Measurements from ENCODE around the gene CEACAM4. TPM values are rescaled to one million over a fixed set of nuclear protein-coding genes. Genes with fewer than 3 reads are reported as not detected.

CEACAM4 gene
- total and polyA plus RNA-seq, 2 donors (not counting 1 experiment from before 2014, with no cell fraction given): 0.34 TPM; not detected in 1

GRCh38 chr19:41616792-41617621 lies 9.9 kb downstream of the CEACAM4 start:
- Mint-ChIP-seq H3K4me3 (no peak overlapping the region), H3K4me1 (no peaks in the 10 kb centered on the region), H3K27ac (no peak overlapping the region), H3K9me3 (ENCODE audit: insufficient read depth) (no peaks in the 10 kb centered on the region), H3K27me3 (peaks cover 45% of the 10 kb centered on the region)
- no peaks in the 10 kb centered on the region for H4K20me1 ChIP-seq (ENCODE audit: control insufficient read depth, insufficient read depth, low read length, poor library complexity, severe bottlenecking)
- H3K4me3 ChIP-seq (ENCODE audit: control extremely low read depth in 1 of 5, extremely low read depth in 1 of 5, insufficient read depth in 1 of 5, low read depth in 2 of 5, low read length in 4 of 5): no peak overlapping the region
- TF ChIP-seq EZH2 (IDR thresholded peaks at IDR 0.05; ENCODE audit: borderline replicate concordance, insufficient read depth, low read depth, low read length, poor library complexity, severe bottlenecking) (no peak), CTCF (IDR thresholded peaks at IDR 0.05) (no peak)
- H3K4me2 ChIP-seq (replicated peaks; ENCODE audit: low read depth, low read length, poor library complexity, severe bottlenecking): no peak overlapping the region
- H3K36me3 ChIP-seq (replicated peaks in 1 of 2; ENCODE audit: control extremely low read depth in 1 of 2, control insufficient read depth in 1 of 2, extremely low read depth in 1 of 2, insufficient read depth in 2 of 2, low read length in 1 of 2): no peaks in the 10 kb centered on the region
- H3K9ac ChIP-seq (ENCODE audit: low read length): no peak overlapping the region
- ChIA-PET POLR2A (no interaction called here), CTCF (interaction anchor here (0.5 to 0.9 kb wide), 2 partner anchors 32 to 174 kb away, joined by 3 read pairs; no protein-coding TSS in a partner anchor)
- no peak for DNase-seq
- H2AFZ ChIP-seq (ENCODE audit: insufficient read depth, low read depth, low read length, poor library complexity, severe bottlenecking): no peak overlapping the region
- H3K9me3 ChIP-seq (ENCODE audit: control extremely low read depth in 1 of 3, control insufficient read depth in 2 of 3, insufficient read depth in 1 of 3, low read length in 2 of 3): peaks cover 0 to 10% (median 5%) of the 10 kb centered on the region in 3 donors
- H3K4me1 ChIP-seq (ENCODE audit: control insufficient read depth in 2 of 2, insufficient read depth in 2 of 2, low read length in 2 of 2): no peaks in the 10 kb centered on the region
- peaks cover 0 to 16% (median 5%) of the 10 kb centered on the region in 4 experiments for H3K27me3 ChIP-seq (replicated peaks in 1 of 4; ENCODE audit: control extremely low read depth in 1 of 4, control insufficient read depth in 3 of 4, insufficient read depth in 4 of 4, low read length in 3 of 4)
- H3K27ac ChIP-seq (ENCODE audit: low read length in 2 of 2): no peak overlapping the region
- intact Hi-C loops (cut with micrococcal nuclease): no loop called here
- WGBS (ENCODE audit: insufficient coverage): 70% methylated on average over 6 of the region's 9 CpGs
- ATAC-seq (ENCODE audit: low read depth): no peak
- no peaks in the 10 kb centered on the region for H3K79me2 ChIP-seq (ENCODE audit: control insufficient read depth, insufficient read depth, low read length)

DNA sequence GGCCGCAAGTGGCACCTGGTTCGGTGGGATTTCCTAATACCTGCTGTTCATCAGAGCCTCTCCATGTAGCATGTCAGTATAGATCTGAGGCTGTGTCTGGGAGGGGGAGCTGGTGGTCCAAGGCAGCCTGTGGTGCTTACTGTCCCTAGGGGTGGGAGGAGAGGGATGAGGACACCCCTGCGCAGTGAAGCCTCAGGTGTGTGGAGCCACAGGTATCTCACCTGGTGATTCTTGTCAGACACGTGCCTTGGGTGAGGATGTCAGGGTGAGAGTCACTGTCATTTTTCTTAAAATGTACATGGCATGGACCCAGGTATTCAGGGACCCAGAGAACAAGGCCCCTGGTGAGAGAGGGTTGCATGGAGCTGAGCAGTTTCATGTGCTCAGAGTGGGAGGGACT lies 11.7 kb downstream of the CEACAM4 start:
- Mint-ChIP-seq H3K4me3 (no peak overlapping the region), H3K27ac (no peak overlapping the region), H3K9me3 (ENCODE audit: insufficient read depth) (no peaks in the 10 kb centered on the region), H3K27me3 (peaks cover 44% of the 10 kb centered on the region), H3K4me1 (no peaks in the 10 kb centered on the region)
- Histone ChIP-seq H3K4me2 (replicated peaks; ENCODE audit: low read depth, low read length, poor library complexity, severe bottlenecking) (no peak overlapping the region), H3K4me3 (ENCODE audit: control extremely low read depth in 1 of 5, extremely low read depth in 1 of 5, insufficient read depth in 1 of 5, low read depth in 2 of 5, low read length in 4 of 5) (no peak overlapping the region), H3K27me3 (replicated peaks in 1 of 4; ENCODE audit: control extremely low read depth in 1 of 4, control insufficient read depth in 3 of 4, insufficient read depth in 4 of 4, low read length in 3 of 4) (peaks cover 0 to 23% (median 7%) of the 10 kb centered on the region in 4 experiments), H2AFZ (ENCODE audit: insufficient read depth, low read depth, low read length, poor library complexity, severe bottlenecking) (no peak overlapping the region), H3K79me2 (ENCODE audit: control insufficient read depth, insufficient read depth, low read length) (no peaks in the 10 kb centered on the region), H3K36me3 (replicated peaks in 1 of 2; ENCODE audit: control extremely low read depth in 1 of 2, control insufficient read depth in 1 of 2, extremely low read depth in 1 of 2, insufficient read depth in 2 of 2, low read length in 1 of 2) (no peaks in the 10 kb centered on the region), H3K4me1 (ENCODE audit: control insufficient read depth in 2 of 2, insufficient read depth in 2 of 2, low read length in 2 of 2) (no peaks in the 10 kb centered on the region), H3K9ac (ENCODE audit: low read length) (no peak overlapping the region), H3K27ac (ENCODE audit: low read length in 2 of 2) (no peak overlapping the region), H4K20me1 (ENCODE audit: control insufficient read depth, insufficient read depth, low read length, poor library complexity, severe bottlenecking) (no peaks in the 10 kb centered on the region), H3K9me3 (ENCODE audit: control extremely low read depth in 1 of 3, control insufficient read depth in 2 of 3, insufficient read depth in 1 of 3, low read length in 2 of 3) (peaks cover 0 to 10% (median 5%) of the 10 kb centered on the region in 3 donors)
- ATAC-seq (ENCODE audit: low read depth): no peak
- ChIA-PET CTCF (no interaction called here), POLR2A (no interaction called here)
- intact Hi-C loops (cut with micrococcal nuclease): no loop called here
- DNase-seq: no peak
- no peak for TF ChIP-seq CTCF (IDR thresholded peaks at IDR 0.05)
- no peak for TF ChIP-seq EZH2 (IDR thresholded peaks at IDR 0.05; ENCODE audit: borderline replicate concordance, insufficient read depth, low read depth, low read length, poor library complexity, severe bottlenecking)
- WGBS (ENCODE audit: insufficient coverage): 94% methylated on average over 4 of the region's 4 CpGs

Measured in B cell (primary cell).